Activated CD8-positive, alpha-beta T cell treated with anti-CD3 and anti-CD28 coated beads for 36 hours (primary cell): ENCODE results near the gene TIAM2. TPM values are rescaled to one million over a fixed set of nuclear protein-coding genes. Genes with fewer than 3 reads are reported as not detected.
A peak's percentile ranks its signal among the peaks of the same experiment; 100 is the strongest.

ENCODE experiments used
- ATAC-seq: fragments of 200-7000 bp; cut with Tn5 transposase; one replicate; pipeline ENCODE4 v1.10.0; 2021; ENCODE audit warnings: mild to moderate bottlenecking, moderate library complexity
- CTCF ChIA-PET: fragments of 350-600 bp; sonication (Branson Sonifier 250); formaldehyde crosslinking; loops from one replicate; lab custom pipeline; 2021; ENCODE audit warnings: antibody characterized with exemption; lab: Charles Lee
- POLR2A ChIA-PET: fragments of 350-600 bp; sonication (Branson Sonifier 250); formaldehyde crosslinking; loops from one replicate; lab custom pipeline; 2021; ENCODE audit warnings: antibody characterized with exemption; lab: Charles Lee
- DNase-seq: peaks from one replicate; pipeline ENCODE4 v3.0.0-alpha.2; 2020
- H3K27ac Mint-ChIP-seq: one replicate; pipeline ENCODE4 v1.8.0; 2021; ENCODE audit warnings: mild to moderate bottlenecking, mixed read lengths
- H3K27me3 Mint-ChIP-seq: one replicate; pipeline ENCODE4 v1.8.0; 2021; ENCODE audit warnings: mixed read lengths
- H3K36me3 Mint-ChIP-seq: one replicate; pipeline ENCODE4 v1.8.0; 2021; ENCODE audit warnings: low read depth, mixed read lengths
- H3K4me1 Mint-ChIP-seq: one replicate; pipeline ENCODE4 v1.8.0; 2021; ENCODE audit warnings: low read depth, mixed read lengths
- H3K4me3 Mint-ChIP-seq: one replicate; pipeline ENCODE4 v1.8.0; 2021; ENCODE audit warnings: mild to moderate bottlenecking, moderate library complexity, mixed read lengths
- H3K9me3 Mint-ChIP-seq: one replicate; pipeline ENCODE4 v1.8.0; 2021; ENCODE audit warnings: mixed read lengths
- CTCF ChIP-seq: fragments of 200-600 bp; IDR thresholded peaks from one replicate; pipeline ENCODE4 v1.8.0; 2022; ENCODE audit warnings: antibody characterized with exemption, mild to moderate bottlenecking
- intact Hi-C: fragments of 100-400 bp; cut with micrococcal nuclease; formaldehyde crosslinking; loops from one replicate; pipeline ENCODE4 v1.10.0; 2022
- total RNA-seq, 2 experiments: library from RNA; stranded (reverse); gene quantifications; one replicate each; pipeline ENCODE4 v1.2.3, GENCODE V29; 2021

The TIAM2 gene
- total RNA-seq, 2 experiments from 2014 or later, result 5.6 to 7.1 TPM

DNA sequence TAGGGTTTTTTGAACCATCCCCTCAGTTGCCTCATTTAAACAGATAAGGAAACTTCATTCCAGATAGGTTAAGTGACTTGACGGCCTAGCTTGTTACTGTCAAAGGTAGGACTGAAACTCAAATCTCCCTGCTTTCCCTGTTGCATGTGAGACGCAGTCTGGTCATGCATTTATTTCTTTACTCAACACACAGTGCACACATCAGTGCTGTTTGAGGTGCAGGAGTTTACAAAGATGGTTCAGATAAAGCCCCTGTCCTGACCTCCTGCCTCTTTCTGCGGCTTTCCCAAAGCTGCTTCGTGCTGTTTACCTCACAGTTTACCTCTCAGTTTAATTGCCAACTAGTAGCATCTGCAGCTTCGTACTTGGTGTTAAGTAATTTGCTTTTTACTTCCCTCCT is 26.6 kb downstream of the TIAM2 start:
- DNase-seq (no peak), ATAC-seq (no peak)
- CTCF ChIA-PET, result no interaction called here
- no peak overlapping the region for H3K4me3 Mint-ChIP-seq
- TF ChIP-seq CTCF, result no peak
- H3K4me1 Mint-ChIP-seq, result no peaks in the 10 kb centered on the region
- H3K36me3 Mint-ChIP-seq, result no peaks in the 10 kb centered on the region
- no peaks in the 10 kb centered on the region for H3K27me3 Mint-ChIP-seq
- no peak overlapping the region for H3K27ac Mint-ChIP-seq
- POLR2A ChIA-PET, result no interaction called here
- no peaks in the 10 kb centered on the region for H3K9me3 Mint-ChIP-seq
- intact Hi-C loops, result no loop called here

- ChIA-PET CTCF (interaction anchor here (0.9 kb wide), 1 partner anchor 10 kb away, joined by 3 read pairs; no protein-coding TSS in a partner anchor), POLR2A (no interaction called here)
- intact Hi-C loops, result no loop called here
- no peak for TF ChIP-seq CTCF
- Mint-ChIP-seq H3K4me3 (no peak overlapping the region), H3K9me3 (no peaks in the 10 kb centered on the region), H3K36me3 (no peaks in the 10 kb centered on the region), H3K27me3 (no peaks in the 10 kb centered on the region), H3K4me1 (no peaks in the 10 kb centered on the region), H3K27ac (no peak overlapping the region)
- DNase-seq (no peak), ATAC-seq (no peak)
Observed at GRCh38 chr6:155022721-155023120, 27.6 kb downstream of the TIAM2 start.

DNA sequence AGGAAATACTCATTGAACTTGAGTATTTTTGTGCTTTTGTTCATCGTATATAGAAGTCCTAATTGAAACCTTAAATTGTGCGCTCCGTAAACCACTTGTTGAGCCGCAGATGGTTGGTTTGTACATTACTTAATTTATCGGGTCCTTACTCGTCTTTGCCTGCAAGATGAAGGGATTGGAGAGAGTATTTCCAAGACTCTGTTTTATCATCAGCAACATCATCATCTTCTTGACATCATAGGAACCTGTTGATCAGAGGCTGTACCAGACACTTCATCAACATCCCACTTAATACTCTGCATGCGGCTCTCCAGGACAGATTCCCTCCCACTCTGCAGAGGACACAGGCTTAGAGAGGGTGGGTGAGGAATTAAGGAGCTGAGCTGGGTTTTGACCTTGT is 28.6 kb downstream of the TIAM2 start:
- Mint-ChIP-seq H3K27ac (no peak overlapping the region), H3K36me3 (no peaks in the 10 kb centered on the region), H3K9me3 (no peaks in the 10 kb centered on the region), H3K4me3 (no peak overlapping the region), H3K4me1 (no peaks in the 10 kb centered on the region), H3K27me3 (no peaks in the 10 kb centered on the region)
- no peak for TF ChIP-seq CTCF
- ATAC-seq (no peak), DNase-seq (no peak)
- ChIA-PET CTCF (interaction anchor here (1.0 kb wide), 1 partner anchor 95 kb away, joined by 5 read pairs; no protein-coding TSS in a partner anchor), POLR2A (no interaction called here)
- intact Hi-C loops, result no loop called here

DNA sequence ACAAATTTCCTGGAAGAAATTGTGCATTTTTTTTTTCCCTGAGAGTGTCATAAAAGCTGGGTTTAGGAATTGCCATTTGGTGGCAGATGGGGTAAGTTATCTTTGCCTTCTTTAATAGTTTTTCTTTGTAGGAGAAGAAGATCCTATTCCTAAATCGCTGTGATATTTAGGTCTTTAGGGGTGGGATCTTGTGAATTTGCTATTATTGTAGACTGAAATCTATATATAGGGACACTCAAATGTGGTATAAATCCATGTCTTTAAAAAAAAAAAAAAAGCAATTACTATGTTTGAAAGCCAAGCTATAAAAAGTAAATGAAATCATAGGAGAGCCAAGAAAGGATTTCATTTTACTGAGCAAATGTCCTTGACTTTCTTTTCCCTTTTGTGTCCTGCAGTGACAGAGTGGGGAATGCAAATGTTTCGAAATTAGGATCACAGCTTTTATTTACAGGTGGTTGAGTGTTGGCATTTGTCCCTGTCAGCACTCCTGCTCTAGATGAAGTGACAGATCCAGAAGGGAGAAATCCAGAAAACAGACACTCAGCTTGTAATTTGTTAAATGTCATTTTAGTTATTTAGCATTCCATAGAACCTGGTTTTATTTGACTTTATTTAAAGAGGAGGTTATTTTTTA is 29.4 kb downstream of the TIAM2 start:
- intact Hi-C loops, result no loop called here
- H3K4me1 Mint-ChIP-seq, result no peaks in the 10 kb centered on the region
- H3K27ac Mint-ChIP-seq, result no peak overlapping the region
- no peak overlapping the region for H3K4me3 Mint-ChIP-seq
- no peak for TF ChIP-seq CTCF
- ChIA-PET CTCF (interaction anchor here (1.0 kb wide), 1 partner anchor 96 kb away, joined by 5 read pairs; no protein-coding TSS in a partner anchor), POLR2A (no interaction called here)
- no peaks in the 10 kb centered on the region for H3K36me3 Mint-ChIP-seq
- ATAC-seq (no peak), DNase-seq (no peak)
- no peaks in the 10 kb centered on the region for H3K27me3 Mint-ChIP-seq
- no peaks in the 10 kb centered on the region for H3K9me3 Mint-ChIP-seq

DNA sequence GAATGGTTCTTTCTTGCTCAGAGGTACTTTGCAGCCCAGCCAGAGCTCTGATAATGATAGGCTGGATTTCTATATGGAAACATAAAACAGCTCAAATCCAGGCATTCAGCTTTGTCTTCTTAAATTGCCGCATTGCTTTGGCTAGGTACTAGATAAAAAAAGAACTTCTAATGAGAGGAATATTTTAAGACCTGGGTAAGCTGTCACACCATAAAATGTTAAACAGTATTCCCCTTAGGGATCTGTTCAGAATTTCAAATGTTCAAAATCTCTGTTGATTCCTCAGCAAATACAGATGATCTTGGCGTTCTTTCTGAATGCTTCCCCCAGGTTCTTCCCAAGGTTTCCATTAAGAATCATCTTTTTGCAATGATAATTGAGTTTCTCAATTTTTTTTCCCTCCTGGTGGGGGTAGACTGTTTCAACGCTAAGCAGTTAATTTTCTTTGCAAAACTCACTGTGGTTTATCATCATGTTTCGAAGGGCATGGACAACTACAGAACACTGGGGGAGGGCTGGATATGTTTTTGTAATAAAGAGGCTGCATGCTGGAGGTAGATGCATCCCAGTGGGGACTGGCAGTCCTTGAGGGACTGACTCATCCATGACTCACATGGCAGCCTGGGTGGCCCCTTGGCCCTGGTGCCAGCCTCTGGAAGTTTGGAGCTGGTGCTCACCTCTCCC is 31.0 kb downstream of the TIAM2 start:
- intact Hi-C loops, result no loop called here
- Mint-ChIP-seq H3K27me3 (no peaks in the 10 kb centered on the region), H3K4me3 (no peak overlapping the region), H3K4me1 (no peaks in the 10 kb centered on the region), H3K36me3 (no peaks in the 10 kb centered on the region), H3K9me3 (no peaks in the 10 kb centered on the region), H3K27ac (no peak overlapping the region)
- TF ChIP-seq CTCF, result no peak
- ATAC-seq, result no peak
- DNase-seq, result peak; percentile 9
- ChIA-PET CTCF (no interaction called here), POLR2A (no interaction called here)
